HCT116 (cell line): ENCODE results near the gene PDGFA. TPM values are rescaled to one million over a fixed set of nuclear protein-coding genes. Genes with fewer than 3 reads are reported as not detected.
A peak's percentile ranks its signal among the peaks of the same experiment; 100 is the strongest.

Experiments
- ATAC-seq: fragments of 200-7000 bp; cut with Tn5 transposase; 2 replicates; pipeline ENCODE4 v1.9.1; 2020; ENCODE audit warnings: mild to moderate bottlenecking, moderate library complexity
- BruUV-seq: library from RNA; stranded (reverse); fragments of 400-500 nt; replicated peaks from 2 replicates; lab custom pipeline; 2021; lab: Mats Ljungman, UMichigan
- CTCF ChIA-PET: fragments of 300-600 bp; sonication (Branson Sonifier 250); formaldehyde crosslinking; loops from one replicate; lab custom pipeline; 2021; ENCODE audit warnings: antibody characterized with exemption; lab: Charles Lee
- POLR2A ChIA-PET: fragments of 300-600, 350-600 bp; sonication (Branson Sonifier 250); formaldehyde crosslinking; loops from one replicate; lab custom pipeline; 2021; ENCODE audit warnings: antibody characterized with exemption; lab: Charles Lee
- RAD21 ChIA-PET, 2 experiments: fragments of 300-600 bp; sonication (Branson Sonifier 250); formaldehyde crosslinking; loops; one replicate each; lab custom pipeline; 2023; ENCODE audit warnings: low total read pairs in 2 of 2; ENCODE audit not compliant: uncharacterized antibody in 2 of 2, unreplicated experiment in 2 of 2, low non-redundant PET in 1 of 2; lab: Charles Lee
- DNase-seq: peaks from one replicate; pipeline ENCODE4 v3.0.0-alpha.2; 2010; ENCODE audit warnings: low read depth, low spot score
- H2AFZ ChIP-seq: fragments of 200-600 bp; shearing (Covaris generic), sonication (generic); 2 replicates; pipeline ENCODE4 v1.6.1; 2017; ENCODE audit warnings: low read depth, mixed run types, mixed read lengths, antibody characterized with exemption, low read length; ENCODE audit not compliant: poor library complexity, severe bottlenecking
- H3K27ac ChIP-seq: 2 replicates; pipeline ENCODE4 v1.5.1; 2012; ENCODE audit warnings: low read depth, low read length
- H3K27me3 ChIP-seq: fragments of 200-600 bp; sonication (generic); 2 replicates; pipeline ENCODE4 v1.6.1; 2016; ENCODE audit warnings: mixed run types, low read length, mixed read lengths; ENCODE audit not compliant: insufficient read depth
- H3K36me3 ChIP-seq, 2 experiments: fragments of 200-500 bp in 1 of 2; fragments of 200-600 bp in 1 of 2; sonication (Bioruptor generic) in 1 of 2; sonication (generic) in 1 of 2; 2 replicates each; pipeline versions ENCODE4 v1.5.1 to v1.6.1; 2014 to 2016; ENCODE audit warnings: low read length in 2 of 2, inconsistent platforms in 1 of 2, mixed read lengths in 1 of 2, mixed run types in 1 of 2; ENCODE audit not compliant: insufficient read depth in 2 of 2, control insufficient read depth in 1 of 2
- H3K4me1 ChIP-seq, 2 experiments: fragments of 200-600 bp in 1 of 2; sonication (generic) in 1 of 2; 2 replicates each; pipeline versions ENCODE4 v1.5.1 to v1.6.1; 2012 to 2017; ENCODE audit warnings: low read length in 2 of 2, inconsistent platforms in 1 of 2, mild to moderate bottlenecking in 1 of 2, mixed read lengths in 1 of 2, mixed run types in 1 of 2, moderate library complexity in 1 of 2; ENCODE audit not compliant: insufficient read depth in 2 of 2, control insufficient read depth in 1 of 2
- H3K4me2 ChIP-seq: fragments of 200-600 bp; sonication (generic); 2 replicates; pipeline ENCODE4 v1.6.1; 2017; ENCODE audit warnings: mixed run types, low read length, mixed read lengths
- H3K4me3 ChIP-seq, 2 experiments: fragments of 200-600 bp in 1 of 2; sonication (generic) in 1 of 2; replicated peaks in 1 of 2; 2 replicates each; pipeline ENCODE4 v1.5.1; 2011 to 2016; ENCODE audit warnings: low read length in 2 of 2, control low read depth in 1 of 2, low read depth in 1 of 2, mild to moderate bottlenecking in 1 of 2, mixed read lengths in 1 of 2, mixed run types in 1 of 2
- H3K79me2 ChIP-seq: fragments of 200-600 bp; sonication (generic); 2 replicates; pipeline ENCODE4 v1.6.1; 2017; ENCODE audit warnings: mild to moderate bottlenecking, mixed run types, low read length, moderate library complexity, mixed read lengths; ENCODE audit not compliant: insufficient read depth
- H3K9ac ChIP-seq: fragments of 200-600 bp; sonication (generic); 2 replicates; pipeline ENCODE4 v1.6.1; 2016; ENCODE audit warnings: low read length, mixed read lengths
- H3K9me2 ChIP-seq: fragments of 200-600 bp; sonication (generic), shearing (Covaris generic); 2 replicates; pipeline ENCODE4 v1.6.1; 2017; ENCODE audit warnings: mixed run types, mild to moderate bottlenecking, moderate library complexity; ENCODE audit not compliant: insufficient read depth
- H3K9me3 ChIP-seq, 2 experiments: fragments of 200-500 bp in 1 of 2; fragments of 200-600 bp in 1 of 2; sonication (Bioruptor generic) in 1 of 2; sonication (generic) in 1 of 2; 2 replicates each; pipeline ENCODE4 v1.6.1; 2014 to 2017; ENCODE audit warnings: low read length in 2 of 2, mixed read lengths in 2 of 2, inconsistent platforms in 1 of 2, low read depth in 1 of 2, mild to moderate bottlenecking in 1 of 2, mixed run types in 1 of 2, moderate library complexity in 1 of 2; ENCODE audit not compliant: control insufficient read depth in 1 of 2, insufficient read depth in 1 of 2
- H4K20me1 ChIP-seq: fragments of 200-600 bp; sonication (generic), shearing (Covaris generic); 2 replicates; pipeline ENCODE4 v1.6.1; 2017; ENCODE audit warnings: mixed run types, mild to moderate bottlenecking, moderate library complexity; ENCODE audit not compliant: insufficient read depth
- CBX3 ChIP-seq: IDR thresholded peaks from 2 replicates; pipeline ENCODE4 v1.6.1; 2012; ENCODE audit warnings: low read depth
- EZH2 ChIP-seq: fragments of 200-600 bp; sonication (generic); IDR thresholded peaks from 2 replicates; pipeline ENCODE4 v1.6.1; 2017; ENCODE audit warnings: antibody characterized with exemption, mixed run types
- EZH2phosphoT487 ChIP-seq: fragments of 200-600 bp; IDR thresholded peaks from 2 replicates; pipeline ENCODE4 v1.6.1; 2018; ENCODE audit warnings: antibody characterized with exemption, borderline replicate concordance
- FOSL1 ChIP-seq: IDR thresholded peaks from 2 replicates; pipeline ENCODE4 v1.6.1; 2012; ENCODE audit warnings: low read depth
- JUND ChIP-seq: IDR thresholded peaks from 2 replicates; pipeline ENCODE4 v1.6.1; 2012
- POLR2A ChIP-seq: IDR thresholded peaks from 2 replicates; pipeline ENCODE4 v1.7.0; 2011; ENCODE audit warnings: borderline replicate concordance; ENCODE audit not compliant: insufficient read depth, insufficient read length; ENCODE audit errors: extremely low read depth
- RAD21 ChIP-seq: IDR thresholded peaks from 2 replicates; pipeline ENCODE4 v1.6.1; 2012; ENCODE audit warnings: low read depth, mild to moderate bottlenecking
- SP1 ChIP-seq: IDR thresholded peaks from 2 replicates; pipeline ENCODE4 v1.6.1; 2012; ENCODE audit warnings: low read depth
- SRF ChIP-seq: IDR thresholded peaks from 2 replicates; pipeline ENCODE4 v1.6.1; 2012; ENCODE audit warnings: low read depth
- YY1 ChIP-seq: IDR thresholded peaks from 2 replicates; pipeline ENCODE4 v1.6.1; 2011; ENCODE audit warnings: low read length, low read depth, moderate library complexity, mild to moderate bottlenecking; ENCODE audit not compliant: insufficient replicate concordance; ENCODE audit errors: extremely low read depth
- ZFX ChIP-seq: fragments of 450-650 bp; IDR thresholded peaks from 2 replicates; pipeline ENCODE4 v1.6.1; 2017
- ZNF274 ChIP-seq: fragments of 200-500 bp; sonication (Bioruptor generic); IDR thresholded peaks from 2 replicates; pipeline ENCODE4 v1.6.1; 2014; ENCODE audit warnings: mild to moderate bottlenecking, low read depth, low read length, inconsistent platforms
- intact Hi-C: fragments of 100-400 bp; cut with micrococcal nuclease; formaldehyde crosslinking; loops from 2 replicates; pipeline ENCODE4 v1.10.0; 2022
- total RNA-seq: library from RNA; stranded (reverse); gene quantifications from one replicate; pipeline ENCODE4 v1.2.1, GENCODE V29; 2021; ENCODE audit not compliant: unreplicated experiment
- TF ChIP-seq, protein P1 (sequence below), 3 experiments: fragments of 200-600 bp in 1 of 3; sonication (generic) in 1 of 3; IDR thresholded peaks in 2 of 3; conservative IDR thresholded peaks in 1 of 3; 2 replicates each; pipeline ENCODE4 v1.5.1; 2012 to 2017; ENCODE audit warnings: low read depth in 2 of 3, low read length in 2 of 3, antibody characterized with exemption in 1 of 3, borderline replicate concordance in 1 of 3, control low read depth in 1 of 3, mild to moderate bottlenecking in 1 of 3, mixed read lengths in 1 of 3, mixed run types in 1 of 3, moderate library complexity in 1 of 3; ENCODE audit not compliant: insufficient read depth in 1 of 3
- TF ChIP-seq, protein P2 (sequence below): IDR thresholded peaks from 2 replicates; pipeline ENCODE4 v1.6.1; 2011; ENCODE audit warnings: mild to moderate bottlenecking, low read length, moderate library complexity; ENCODE audit not compliant: insufficient replicate concordance; ENCODE audit errors: extremely low read depth
- TF ChIP-seq, protein P3 (sequence below): IDR thresholded peaks from 2 replicates; pipeline ENCODE4 v1.6.1; 2012

The PDGFA gene
- total RNA-seq, 1 experiment from 2014 or later = 44.7 TPM

DNA sequence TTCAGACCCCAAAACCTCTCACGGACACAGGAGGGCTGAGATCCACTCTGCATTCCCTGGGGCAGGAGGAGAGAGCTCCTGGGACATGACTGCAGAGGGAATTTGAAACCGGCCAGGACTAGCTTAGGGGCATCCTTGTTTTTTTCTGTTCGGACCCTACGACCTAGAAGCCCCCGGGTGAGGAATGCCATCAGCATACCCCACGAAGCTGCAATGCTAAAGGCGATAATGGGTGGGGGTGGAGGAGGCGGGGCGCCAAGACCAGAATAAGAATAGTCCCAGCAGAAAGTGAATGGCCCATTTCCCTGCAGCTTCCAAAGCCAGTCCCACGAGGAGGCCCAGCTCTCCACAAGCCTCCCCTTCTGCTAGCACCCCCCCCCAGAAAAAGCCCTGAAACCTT lies 4.0 kb downstream of the PDGFA start:
- Histone ChIP-seq H3K79me2 (peaks cover 50% of the 10 kb centered on the region), H3K9me3 (no peaks in the 10 kb centered on the region), H3K9ac (no peak overlapping the region), H3K4me1 (peaks cover 7 to 35% of the 10 kb centered on the region in 2 experiments), H3K27ac (no peak overlapping the region), H3K36me3 (no peaks in the 10 kb centered on the region; a peak in 2 of 4 replicates), H3K4me3 (no peak overlapping the region), H2AFZ (no peak overlapping the region), H3K4me2 (no peak overlapping the region), H3K27me3 (no peaks in the 10 kb centered on the region), H4K20me1 (no peaks in the 10 kb centered on the region), H3K9me2 (no peaks in the 10 kb centered on the region)
- ChIA-PET CTCF (no interaction called here), POLR2A (no interaction called here), RAD21 (no interaction called here)
- DNase-seq (no peak), ATAC-seq (no peak)
- intact Hi-C loops = loop anchor here (5.0 to 10.0 kb wide), 2 partner anchors 191 to 212 kb away; partner anchors contain the start of genes DNAAF5 and PRKAR1B
- TF ChIP-seq SRF (no peak), EZH2 (no peak), CBX3 (no peak)
- TF ChIP-seq, protein P1, sequence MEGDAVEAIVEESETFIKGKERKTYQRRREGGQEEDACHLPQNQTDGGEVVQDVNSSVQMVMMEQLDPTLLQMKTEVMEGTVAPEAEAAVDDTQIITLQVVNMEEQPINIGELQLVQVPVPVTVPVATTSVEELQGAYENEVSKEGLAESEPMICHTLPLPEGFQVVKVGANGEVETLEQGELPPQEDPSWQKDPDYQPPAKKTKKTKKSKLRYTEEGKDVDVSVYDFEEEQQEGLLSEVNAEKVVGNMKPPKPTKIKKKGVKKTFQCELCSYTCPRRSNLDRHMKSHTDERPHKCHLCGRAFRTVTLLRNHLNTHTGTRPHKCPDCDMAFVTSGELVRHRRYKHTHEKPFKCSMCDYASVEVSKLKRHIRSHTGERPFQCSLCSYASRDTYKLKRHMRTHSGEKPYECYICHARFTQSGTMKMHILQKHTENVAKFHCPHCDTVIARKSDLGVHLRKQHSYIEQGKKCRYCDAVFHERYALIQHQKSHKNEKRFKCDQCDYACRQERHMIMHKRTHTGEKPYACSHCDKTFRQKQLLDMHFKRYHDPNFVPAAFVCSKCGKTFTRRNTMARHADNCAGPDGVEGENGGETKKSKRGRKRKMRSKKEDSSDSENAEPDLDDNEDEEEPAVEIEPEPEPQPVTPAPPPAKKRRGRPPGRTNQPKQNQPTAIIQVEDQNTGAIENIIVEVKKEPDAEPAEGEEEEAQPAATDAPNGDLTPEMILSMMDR (IDR thresholded peaks at IDR 0.05 in 2 of 3, conservative IDR thresholded peaks at IDR 0.05 in 1 of 3; ENCODE audit: borderline replicate concordance in 1 of 3, insufficient read depth in 1 of 3, low read depth in 2 of 3, low read length in 2 of 3) = no peak
- BruUV-seq = TSS peak; percentile 40

DNA sequence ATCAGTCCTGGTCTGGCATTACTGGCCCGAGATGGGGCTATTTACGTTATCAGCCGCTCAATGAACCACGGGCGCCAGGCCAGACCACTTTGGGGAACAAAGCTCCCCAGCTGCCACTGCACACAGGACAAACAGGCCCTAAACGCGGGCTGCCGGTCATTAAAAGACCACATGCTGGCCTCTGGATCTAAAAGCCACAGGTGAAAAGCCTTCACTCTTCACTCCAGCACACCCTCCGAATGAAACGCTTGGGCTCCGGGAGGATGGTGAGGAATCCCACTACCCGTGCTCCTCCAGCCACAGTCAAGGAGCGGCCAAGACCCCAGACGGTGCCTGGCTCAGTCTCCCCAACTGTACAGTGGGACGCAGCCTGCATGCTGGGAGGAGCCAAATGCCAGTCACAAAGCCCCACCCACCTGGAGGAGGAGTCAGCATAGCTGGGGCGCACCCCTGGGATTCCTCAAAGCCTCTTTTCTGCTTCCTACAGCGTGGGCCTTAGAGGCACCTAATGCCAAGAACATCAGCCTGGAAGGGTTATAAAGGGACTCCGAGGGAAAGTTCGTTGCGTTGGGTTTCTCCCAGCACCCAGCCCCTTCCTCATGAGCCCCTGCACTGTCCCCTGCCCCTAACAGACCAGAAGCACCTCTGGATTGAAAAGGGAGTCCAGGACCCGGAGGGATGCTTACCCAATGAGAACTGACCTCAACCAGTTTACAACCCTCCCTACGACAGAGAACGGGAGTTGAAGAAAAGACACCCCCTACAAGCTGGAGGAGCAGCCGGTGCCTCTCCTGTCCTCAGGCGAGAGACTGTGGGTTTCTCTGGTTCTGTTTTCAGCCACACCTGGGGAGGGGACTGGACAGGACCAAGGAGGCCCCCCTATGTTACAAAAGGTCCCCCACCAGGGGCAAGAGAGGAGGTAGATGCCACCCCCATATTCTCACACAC lies 4.7 kb downstream of the PDGFA start:
- peaks cover 50% of the 10 kb centered on the region for H3K79me2 ChIP-seq
- no peak overlapping the region for H3K27ac ChIP-seq
- intact Hi-C loops = loop anchor here (5.0 to 10.0 kb wide), 2 partner anchors 190 to 212 kb away; partner anchors contain the start of genes DNAAF5 and PRKAR1B
- BruUV-seq = no TSS peak
- ATAC-seq (no peak; the same call in 1 of the 2 replicates), DNase-seq (no peak)
- H3K4me2 ChIP-seq = peak overlapping the region; percentile 5; the same call in 1 of the 2 replicates
- peaks cover 3 to 28% of the 10 kb centered on the region in 2 experiments; a peak in 3 of 4 replicates for H3K4me1 ChIP-seq
- H3K27me3 ChIP-seq = no peaks in the 10 kb centered on the region
- no peaks in the 10 kb centered on the region for H3K9me2 ChIP-seq
- no peak overlapping the region for H2AFZ ChIP-seq
- ChIA-PET POLR2A (no interaction called here), RAD21 (no interaction called here), CTCF (no interaction called here)
- H3K9ac ChIP-seq = no peak overlapping the region
- H3K36me3 ChIP-seq = no peaks in the 10 kb centered on the region; a peak in 2 of 4 replicates
- no peaks in the 10 kb centered on the region for H4K20me1 ChIP-seq
- H3K4me3 ChIP-seq = no peak overlapping the region
- no peaks in the 10 kb centered on the region for H3K9me3 ChIP-seq
- TF ChIP-seq SP1 = no peak
- no peak for TF ChIP-seq EZH2phosphoT487
- TF ChIP-seq, protein P2, sequence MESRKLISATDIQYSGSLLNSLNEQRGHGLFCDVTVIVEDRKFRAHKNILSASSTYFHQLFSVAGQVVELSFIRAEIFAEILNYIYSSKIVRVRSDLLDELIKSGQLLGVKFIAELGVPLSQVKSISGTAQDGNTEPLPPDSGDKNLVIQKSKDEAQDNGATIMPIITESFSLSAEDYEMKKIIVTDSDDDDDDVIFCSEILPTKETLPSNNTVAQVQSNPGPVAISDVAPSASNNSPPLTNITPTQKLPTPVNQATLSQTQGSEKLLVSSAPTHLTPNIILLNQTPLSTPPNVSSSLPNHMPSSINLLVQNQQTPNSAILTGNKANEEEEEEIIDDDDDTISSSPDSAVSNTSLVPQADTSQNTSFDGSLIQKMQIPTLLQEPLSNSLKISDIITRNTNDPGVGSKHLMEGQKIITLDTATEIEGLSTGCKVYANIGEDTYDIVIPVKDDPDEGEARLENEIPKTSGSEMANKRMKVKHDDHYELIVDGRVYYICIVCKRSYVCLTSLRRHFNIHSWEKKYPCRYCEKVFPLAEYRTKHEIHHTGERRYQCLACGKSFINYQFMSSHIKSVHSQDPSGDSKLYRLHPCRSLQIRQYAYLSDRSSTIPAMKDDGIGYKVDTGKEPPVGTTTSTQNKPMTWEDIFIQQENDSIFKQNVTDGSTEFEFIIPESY = no peak
- TF ChIP-seq ZNF274 = no peak
- no peak for TF ChIP-seq SRF
- TF ChIP-seq, protein P3, sequence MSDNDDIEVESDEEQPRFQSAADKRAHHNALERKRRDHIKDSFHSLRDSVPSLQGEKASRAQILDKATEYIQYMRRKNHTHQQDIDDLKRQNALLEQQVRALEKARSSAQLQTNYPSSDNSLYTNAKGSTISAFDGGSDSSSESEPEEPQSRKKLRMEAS = no peak
- TF ChIP-seq POLR2A = no peak
- no peak for TF ChIP-seq JUND
- no peak for TF ChIP-seq YY1
- TF ChIP-seq RAD21 = no peak
- TF ChIP-seq FOSL1 = no peak
- TF ChIP-seq EZH2 = no peak
- no peak for TF ChIP-seq ZFX
